ENCODE measurements around the gene FAM81A.
A peak's percentile ranks its signal among the peaks of the same experiment; 100 is the strongest.
"Not testable (repeated sequence)": the region's sequence is repeated elsewhere in the genome, so short reads cannot be mapped to it uniquely, and the experiment has no call there.

Gene FAM81A

GRCh38 chr15:59410391-59410896 lies 27.5 kb upstream of the FAM81A start:
- Mint-ChIP-seq H3K27ac (no peak overlapping the region), H3K4me3 (no peak overlapping the region), H3K4me1 (peaks cover 48% of the 10 kb centered on the region), H3K27me3 (peaks cover 31% of the 10 kb centered on the region), H3K9me3 (no peaks in the 10 kb centered on the region)
- no peak for DNase-seq
- no peak for ATAC-seq

- Mint-ChIP-seq H3K4me3 (no peak overlapping the region), H3K27me3 (peaks cover 48% of the 10 kb centered on the region), H3K9me3 (no peaks in the 10 kb centered on the region), H3K27ac (peak overlapping the region in 1 of 2 donors; percentile 77), H3K4me1 (peaks cover 52% of the 10 kb centered on the region)
- DNase-seq (no peak), ATAC-seq (no peak)
Measured at GRCh38 chr15:59413577-59413976, 24.4 kb upstream of the FAM81A start.

- H3K27me3 Mint-ChIP-seq: peaks cover 42% of the 10 kb centered on the region
- peaks cover 48% of the 10 kb centered on the region for H3K4me1 Mint-ChIP-seq
- no peak overlapping the region for H3K27ac Mint-ChIP-seq
- DNase-seq: no peak
- no peak for ATAC-seq
- no peak overlapping the region for H3K4me3 Mint-ChIP-seq
- no peaks in the 10 kb centered on the region for H3K9me3 Mint-ChIP-seq
Measured at GRCh38 chr15:59416816-59417215, 21.2 kb upstream of the FAM81A start.

GRCh38 chr15:59419170-59419569 lies 18.8 kb upstream of the FAM81A start:
- Mint-ChIP-seq H3K27me3 (peaks cover 43% of the 10 kb centered on the region), H3K27ac (no peak overlapping the region)

GRCh38 chr15:59420108-59420507 lies 17.9 kb upstream of the FAM81A start:
- Mint-ChIP-seq H3K9me3 (no peaks in the 10 kb centered on the region), H3K4me1 (peaks cover 20% of the 10 kb centered on the region), H3K4me3 (no peak overlapping the region), H3K27me3 (peaks cover 45% of the 10 kb centered on the region), H3K27ac (no peak overlapping the region)
- ATAC-seq (peak; percentile 99), DNase-seq (peak in 1 of 2 donors; percentile 31)

More at GRCh38 chr15:59419170-59419569, 18.8 kb upstream of the FAM81A start:
- no peak for ATAC-seq
- no peak for DNase-seq
- H3K9me3 Mint-ChIP-seq: no peaks in the 10 kb centered on the region
- H3K4me1 Mint-ChIP-seq: peaks cover 24% of the 10 kb centered on the region
- H3K4me3 Mint-ChIP-seq: no peak overlapping the region

GRCh38 chr15:59420986-59421618 lies 16.9 kb upstream of the FAM81A start:
- DNase-seq (no peak), ATAC-seq (no peak)
- Mint-ChIP-seq H3K4me3 (no peak overlapping the region), H3K4me1 (peaks cover 20% of the 10 kb centered on the region), H3K9me3 (no peaks in the 10 kb centered on the region), H3K27ac (no peak overlapping the region), H3K27me3 (peaks cover 36% of the 10 kb centered on the region)

GRCh38 chr15:59424616-59425015 lies 13.4 kb upstream of the FAM81A start:
- ATAC-seq (no peak), DNase-seq (no peak)
- Mint-ChIP-seq H3K9me3 (peaks cover 0 to 9% of the 10 kb centered on the region in 2 donors), H3K27me3 (peaks cover 24% of the 10 kb centered on the region), H3K27ac (no peak overlapping the region), H3K4me3 (no peak overlapping the region), H3K4me1 (peaks cover 9% of the 10 kb centered on the region)

GRCh38 chr15:59428898-59429297 lies 9.1 kb upstream of the FAM81A start:
- Mint-ChIP-seq H3K27me3 (peaks cover 24% of the 10 kb centered on the region), H3K9me3 (peaks cover 0 to 13% of the 10 kb centered on the region in 2 donors)
- not testable (repeated sequence) for DNase-seq, H3K27ac Mint-ChIP-seq, H3K4me1 Mint-ChIP-seq, H3K4me3 Mint-ChIP-seq, ATAC-seq

- Mint-ChIP-seq H3K27ac (no peak overlapping the region), H3K9me3 (peaks cover 0 to 10% of the 10 kb centered on the region in 2 donors), H3K4me1 (peaks cover 8% of the 10 kb centered on the region), H3K4me3 (no peak overlapping the region), H3K27me3 (peaks cover 38% of the 10 kb centered on the region)
- ATAC-seq: no peak
- no peak for DNase-seq
Measured at GRCh38 chr15:59432389-59432788, 5.6 kb upstream of the FAM81A start.

- H3K27me3 Mint-ChIP-seq: peaks cover 52% of the 10 kb centered on the region
- H3K27ac Mint-ChIP-seq: no peak overlapping the region
- H3K4me1 Mint-ChIP-seq: peaks cover 17% of the 10 kb centered on the region
- DNase-seq: no peak
- H3K9me3 Mint-ChIP-seq: peaks cover 0 to 5% of the 10 kb centered on the region in 2 donors
- H3K4me3 Mint-ChIP-seq: no peak overlapping the region
- ATAC-seq: no peak
Measured at GRCh38 chr15:59434481-59434880, 3.5 kb upstream of the FAM81A start.

GRCh38 chr15:59436774-59437141 lies 1.2 kb upstream of the FAM81A start:
- no peaks in the 10 kb centered on the region for H3K9me3 Mint-ChIP-seq
- no peak for DNase-seq
- H3K27me3 Mint-ChIP-seq: peaks cover 75% of the 10 kb centered on the region
- peak overlapping the region; percentile 81 to 82 for H3K4me3 Mint-ChIP-seq
- no peak overlapping the region for H3K27ac Mint-ChIP-seq
- no peak for ATAC-seq
- H3K4me1 Mint-ChIP-seq: peaks cover 17% of the 10 kb centered on the region

- Mint-ChIP-seq H3K4me3 (peak overlapping the region; percentile 81 to 82), H3K27me3 (peaks cover 77% of the 10 kb centered on the region), H3K9me3 (no peaks in the 10 kb centered on the region), H3K27ac (no peak overlapping the region), H3K4me1 (peaks cover 17% of the 10 kb centered on the region)
- DNase-seq: no peak
- no peak for ATAC-seq
Measured at GRCh38 chr15:59437142-59437816, 707 bp upstream of the FAM81A start.

GRCh38 chr15:59438625-59439290 lies 772 bp downstream of the FAM81A start:
- Mint-ChIP-seq H3K9me3 (no peaks in the 10 kb centered on the region), H3K4me3 (peak overlapping the region; percentile 69 to 70), H3K27ac (no peak overlapping the region), H3K4me1 (peaks cover 17% of the 10 kb centered on the region), H3K27me3 (peaks cover 80% of the 10 kb centered on the region)
- DNase-seq (no peak), ATAC-seq (no peak)

- Mint-ChIP-seq H3K4me1 (peaks cover 17% of the 10 kb centered on the region), H3K27me3 (peaks cover 74% of the 10 kb centered on the region)
Measured at GRCh38 chr15:59439576-59439975, 1.6 kb downstream of the FAM81A start.

GRCh38 chr15:59443341-59444072 lies 5.5 kb downstream of the FAM81A start:
- H3K9me3 Mint-ChIP-seq: no peaks in the 10 kb centered on the region
- no peak for DNase-seq
- H3K27me3 Mint-ChIP-seq: peaks cover 41% of the 10 kb centered on the region
- ATAC-seq: no peak
- peaks cover 10% of the 10 kb centered on the region for H3K4me1 Mint-ChIP-seq
- no peak overlapping the region for H3K4me3 Mint-ChIP-seq
- peak overlapping the region in 1 of 2 donors; percentile 34 for H3K27ac Mint-ChIP-seq

More at GRCh38 chr15:59439576-59439975, 1.6 kb downstream of the FAM81A start:
- ATAC-seq (no peak), DNase-seq (no peak)
- H3K27ac Mint-ChIP-seq: no peak overlapping the region
- no peaks in the 10 kb centered on the region for H3K9me3 Mint-ChIP-seq
- H3K4me3 Mint-ChIP-seq: no peak overlapping the region
